Naive B cell (primary cell): ENCODE data around the gene BDH2. TPM values are rescaled to one million over a fixed set of nuclear protein-coding genes. Genes with fewer than 3 reads are reported as not detected.

ENCODE experiments used
- ATAC-seq, 2 donors: fragments of 150-1000 bp; cut with Tn5 transposase; 2 replicates each; pipeline ENCODE4 v1.10.0; 2021; ENCODE audit warnings: low read depth in 2 of 2, mild to moderate bottlenecking in 2 of 2, moderate library complexity in 2 of 2
- DNase-seq: peaks from one replicate; pipeline ENCODE4 v3.0.0; 2022
- H3K27ac Mint-ChIP-seq, 6 donors: one replicate each; pipeline ENCODE4 v1.8.0; 2020 to 2022; ENCODE audit warnings: mild to moderate bottlenecking in 6 of 6, mixed read lengths in 6 of 6, moderate library complexity in 5 of 6, inconsistent platforms in 2 of 6
- H3K27me3 Mint-ChIP-seq, 3 donors: one replicate each; pipeline ENCODE4 v1.8.0; 2021 to 2022; ENCODE audit warnings: mixed read lengths in 3 of 3, mild to moderate bottlenecking in 1 of 3
- H3K36me3 Mint-ChIP-seq, 2 donors: one replicate each; pipeline ENCODE4 v1.8.0; 2020 to 2022; ENCODE audit warnings: mixed read lengths in 2 of 2, inconsistent platforms in 1 of 2, mild to moderate bottlenecking in 1 of 2
- H3K4me1 Mint-ChIP-seq, 3 donors: one replicate each; pipeline ENCODE4 v1.8.0; 2020 to 2022; ENCODE audit warnings: mixed read lengths in 3 of 3, inconsistent platforms in 1 of 3, mild to moderate bottlenecking in 1 of 3, moderate library complexity in 1 of 3
- H3K4me3 Mint-ChIP-seq, 8 donors: one replicate each; pipeline ENCODE4 v1.8.0; 2020 to 2022; ENCODE audit warnings: mild to moderate bottlenecking in 8 of 8, mixed read lengths in 8 of 8, moderate library complexity in 8 of 8, inconsistent platforms in 2 of 8
- H3K9me3 Mint-ChIP-seq, 7 donors: one replicate each; pipeline ENCODE4 v1.8.0; 2020 to 2022; ENCODE audit warnings: mixed read lengths in 7 of 7, mild to moderate bottlenecking in 5 of 7, inconsistent platforms in 2 of 7, moderate library complexity in 1 of 7
- polyA plus RNA-seq, 6 donors: library from polyadenylated mRNA; unstranded; fragments of 300-500 nt; fragmentation: Illumina TruSeq; gene quantifications; one replicate each; pipeline ENCODE4 v1.2.3, GENCODE V29; 2021; ENCODE audit warnings: low read depth in 6 of 6

Gene BDH2
- polyA plus RNA-seq, 6 donors from 2014 or later = 12.9 to 22.9 (median 18.7) TPM

- H3K27ac Mint-ChIP-seq = peak overlapping the region; percentile 95 to 100 (median 98)
- H3K9me3 Mint-ChIP-seq = no peaks in the 10 kb centered on the region
- H3K36me3 Mint-ChIP-seq = no peaks in the 10 kb centered on the region
- peak; percentile 4 for DNase-seq
- peaks cover 23 to 34% (median 29%) of the 10 kb centered on the region in 3 donors for H3K4me1 Mint-ChIP-seq
- H3K4me3 Mint-ChIP-seq = peak overlapping the region; percentile 82 to 99 (median 96)
- H3K27me3 Mint-ChIP-seq = no peaks in the 10 kb centered on the region
- ATAC-seq = no peak
These were observed 24.2 kb downstream of the BDH2 start for GRCh38 chr4:103075435-103075893.

DNA sequence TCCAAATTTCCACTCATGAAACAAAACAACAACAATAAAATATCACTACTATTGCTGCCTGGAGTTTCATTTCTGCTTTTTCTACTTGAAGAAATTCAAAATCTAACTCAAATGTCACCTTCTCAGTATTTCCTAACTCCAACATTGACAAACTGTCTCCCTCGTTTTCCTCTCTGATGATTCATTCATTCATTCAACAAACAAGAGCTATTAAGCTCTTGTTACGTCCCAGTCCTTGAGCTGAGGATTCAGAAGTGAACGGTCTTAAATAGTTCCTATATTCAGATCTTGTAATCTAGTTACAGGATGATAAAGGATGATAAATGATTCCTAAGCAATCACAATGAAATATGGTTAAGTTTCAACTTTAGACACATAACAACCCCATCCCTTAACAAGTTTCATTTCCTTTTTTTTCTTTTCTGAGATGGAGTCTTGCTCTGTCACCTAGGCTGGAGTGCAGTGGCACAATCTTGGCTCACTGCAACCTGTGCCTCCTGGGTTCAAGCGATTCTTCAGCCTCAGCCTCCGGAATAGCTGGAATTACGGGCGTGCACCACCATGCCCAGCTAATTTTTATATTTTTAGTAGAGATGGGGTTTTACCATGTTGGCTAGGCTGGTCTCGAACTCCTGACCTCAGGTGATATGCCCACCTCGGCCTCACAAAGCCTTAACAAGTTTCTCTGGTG is 24.7 kb downstream of the BDH2 start:
- Mint-ChIP-seq H3K4me3 (peak overlapping the region; percentile 82 to 99 (median 94)), H3K36me3 (no peaks in the 10 kb centered on the region), H3K9me3 (no peaks in the 10 kb centered on the region), H3K27me3 (no peaks in the 10 kb centered on the region), H3K27ac (peak overlapping the region; percentile 92 to 99 (median 96)), H3K4me1 (peaks cover 23 to 34% (median 29%) of the 10 kb centered on the region in 3 donors)
- ATAC-seq (peak; percentile 45 to 46), DNase-seq (peak; percentile 51)

GRCh38 chr4:103073792-103074438 is 25.7 kb downstream of the BDH2 start:
- no peaks in the 10 kb centered on the region for H3K27me3 Mint-ChIP-seq
- DNase-seq (no peak), ATAC-seq (no peak)
- H3K4me3 Mint-ChIP-seq = peak overlapping the region in 1 of 8 donors; percentile 57
- no peaks in the 10 kb centered on the region for H3K9me3 Mint-ChIP-seq
- peak overlapping the region in 3 of 6 donors; percentile 61 to 99 (median 95) for H3K27ac Mint-ChIP-seq
- peaks cover 23 to 34% (median 29%) of the 10 kb centered on the region in 3 donors for H3K4me1 Mint-ChIP-seq
- H3K36me3 Mint-ChIP-seq = no peaks in the 10 kb centered on the region

DNA sequence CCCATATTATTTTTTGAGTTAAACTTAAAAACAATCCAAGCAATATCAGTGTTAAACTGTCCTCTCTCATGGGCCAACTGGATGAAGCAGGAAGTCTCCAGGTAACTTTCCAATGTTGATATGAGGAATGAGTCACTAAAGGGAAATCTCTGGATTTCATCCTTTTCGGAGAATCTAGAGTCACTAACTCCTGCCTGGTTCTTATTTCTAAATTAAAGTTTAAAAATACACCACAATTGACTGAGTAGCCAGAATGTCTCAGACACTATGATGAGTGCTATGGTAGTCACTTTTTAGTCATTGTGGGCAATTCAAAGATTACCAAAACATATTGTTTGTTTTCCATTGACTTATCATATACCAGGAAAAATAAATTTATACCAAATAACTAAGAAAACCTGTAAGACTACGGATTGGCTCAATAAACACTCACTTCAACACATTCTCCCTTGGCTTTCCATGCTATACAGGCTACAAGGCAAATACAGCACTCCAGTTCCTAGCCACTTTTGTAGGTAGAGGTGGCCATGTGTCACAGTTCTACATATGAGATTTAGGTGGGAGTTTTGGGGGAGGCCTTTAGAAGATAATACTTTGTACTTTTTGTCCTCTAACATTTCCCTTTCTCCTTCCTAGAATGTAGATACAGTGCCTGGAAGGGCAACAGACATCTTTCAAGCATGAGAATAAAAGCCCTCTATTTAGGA is 31.6 kb downstream of the BDH2 start:
- Mint-ChIP-seq H3K9me3 (no peaks in the 10 kb centered on the region), H3K27me3 (no peaks in the 10 kb centered on the region), H3K4me1 (peaks cover 0 to 4% (median 0%) of the 10 kb centered on the region in 3 donors), H3K27ac (no peak overlapping the region), H3K36me3 (peaks cover 0 to 9% of the 10 kb centered on the region in 2 donors), H3K4me3 (no peak overlapping the region)
- ATAC-seq = no peak
- no peak for DNase-seq

DNA sequence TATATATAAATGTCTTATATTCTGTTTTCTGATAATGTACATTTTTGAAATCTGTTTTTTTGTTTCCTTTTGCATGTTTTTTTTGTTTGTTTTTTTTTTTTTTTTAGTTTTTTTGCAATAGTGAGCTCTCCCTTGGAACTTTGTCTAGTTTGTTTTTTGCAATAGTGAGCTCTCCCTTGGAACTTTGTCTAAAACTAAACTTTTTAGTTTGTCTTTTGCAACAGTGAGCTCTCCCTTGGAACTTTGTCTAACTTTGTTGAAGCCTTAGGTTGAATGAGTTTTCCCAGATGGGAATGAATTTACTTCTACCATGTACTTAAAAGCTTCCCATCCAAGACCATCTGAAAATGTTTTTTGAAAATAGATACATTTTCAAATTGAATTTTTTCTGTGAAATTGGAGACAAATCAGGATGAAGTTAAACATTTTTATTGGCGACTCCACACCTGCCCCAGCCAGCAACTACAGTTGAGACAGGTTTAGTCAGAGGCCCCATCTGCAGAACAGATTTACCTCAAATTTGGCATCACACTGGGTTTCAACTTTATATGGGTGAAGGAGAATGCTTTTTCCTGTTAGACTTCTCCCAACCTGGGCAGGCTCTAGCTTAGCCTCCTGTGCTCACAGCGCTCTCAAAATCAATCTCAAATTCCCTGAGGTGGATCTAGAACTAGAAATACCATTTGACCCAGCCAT is 39.0 kb downstream of the BDH2 start:
- H3K9me3 Mint-ChIP-seq = peaks cover 0 to 2% (median 0%) of the 10 kb centered on the region in 7 donors
- no peak overlapping the region for H3K27ac Mint-ChIP-seq
- no peaks in the 10 kb centered on the region for H3K27me3 Mint-ChIP-seq
- H3K4me1 Mint-ChIP-seq = no peaks in the 10 kb centered on the region
- ATAC-seq (no peak), DNase-seq (no peak)
- H3K4me3 Mint-ChIP-seq = no peak overlapping the region
- H3K36me3 Mint-ChIP-seq = peaks cover 0 to 4% of the 10 kb centered on the region in 2 donors

- no peaks in the 10 kb centered on the region for H3K27me3 Mint-ChIP-seq
These were observed 45.6 kb downstream of the BDH2 start for GRCh38 chr4:103054030-103054429.

GRCh38 chr4:103052779-103053178 is 46.9 kb downstream of the BDH2 start:
- Mint-ChIP-seq H3K27ac (peak overlapping the region in 1 of 6 donors; percentile 53), H3K27me3 (no peaks in the 10 kb centered on the region), H3K4me3 (no peak overlapping the region), H3K9me3 (peaks cover 0 to 2% (median 0%) of the 10 kb centered on the region in 7 donors), H3K4me1 (no peaks in the 10 kb centered on the region), H3K36me3 (peaks cover 0 to 13% of the 10 kb centered on the region in 2 donors)
- DNase-seq (no peak), ATAC-seq (no peak)

More at GRCh38 chr4:103054030-103054429, 45.6 kb downstream of the BDH2 start:
- no peak for ATAC-seq
- Mint-ChIP-seq H3K4me1 (no peaks in the 10 kb centered on the region), H3K36me3 (peaks cover 0 to 2% of the 10 kb centered on the region in 2 donors), H3K4me3 (no peak overlapping the region), H3K27ac (no peak overlapping the region), H3K9me3 (peaks cover 0 to 2% (median 0%) of the 10 kb centered on the region in 7 donors)
- DNase-seq = no peak

- no peak overlapping the region for H3K4me3 Mint-ChIP-seq
- ATAC-seq (no peak), DNase-seq (no peak)
- H3K9me3 Mint-ChIP-seq = peaks cover 0 to 2% (median 0%) of the 10 kb centered on the region in 7 donors
- no peaks in the 10 kb centered on the region for H3K4me1 Mint-ChIP-seq
- peaks cover 0 to 13% of the 10 kb centered on the region in 2 donors for H3K36me3 Mint-ChIP-seq
- H3K27me3 Mint-ChIP-seq = no peaks in the 10 kb centered on the region
- H3K27ac Mint-ChIP-seq = no peak overlapping the region
These were observed 47.5 kb downstream of the BDH2 start for GRCh38 chr4:103052145-103052544.

- ATAC-seq (no peak), DNase-seq (no peak)
- H3K9me3 Mint-ChIP-seq = peaks cover 0 to under 1% (median 0%) of the 10 kb centered on the region in 7 donors
- H3K4me3 Mint-ChIP-seq = no peak overlapping the region
- H3K4me1 Mint-ChIP-seq = peaks cover 0 to 9% (median 7%) of the 10 kb centered on the region in 3 donors
- H3K27me3 Mint-ChIP-seq = no peaks in the 10 kb centered on the region
- H3K27ac Mint-ChIP-seq = peak overlapping the region in 4 of 6 donors; percentile 0 to 70 (median 14)
- peaks cover 0 to 13% of the 10 kb centered on the region in 2 donors for H3K36me3 Mint-ChIP-seq
These were observed 48.7 kb downstream of the BDH2 start for GRCh38 chr4:103050736-103051436.

DNA sequence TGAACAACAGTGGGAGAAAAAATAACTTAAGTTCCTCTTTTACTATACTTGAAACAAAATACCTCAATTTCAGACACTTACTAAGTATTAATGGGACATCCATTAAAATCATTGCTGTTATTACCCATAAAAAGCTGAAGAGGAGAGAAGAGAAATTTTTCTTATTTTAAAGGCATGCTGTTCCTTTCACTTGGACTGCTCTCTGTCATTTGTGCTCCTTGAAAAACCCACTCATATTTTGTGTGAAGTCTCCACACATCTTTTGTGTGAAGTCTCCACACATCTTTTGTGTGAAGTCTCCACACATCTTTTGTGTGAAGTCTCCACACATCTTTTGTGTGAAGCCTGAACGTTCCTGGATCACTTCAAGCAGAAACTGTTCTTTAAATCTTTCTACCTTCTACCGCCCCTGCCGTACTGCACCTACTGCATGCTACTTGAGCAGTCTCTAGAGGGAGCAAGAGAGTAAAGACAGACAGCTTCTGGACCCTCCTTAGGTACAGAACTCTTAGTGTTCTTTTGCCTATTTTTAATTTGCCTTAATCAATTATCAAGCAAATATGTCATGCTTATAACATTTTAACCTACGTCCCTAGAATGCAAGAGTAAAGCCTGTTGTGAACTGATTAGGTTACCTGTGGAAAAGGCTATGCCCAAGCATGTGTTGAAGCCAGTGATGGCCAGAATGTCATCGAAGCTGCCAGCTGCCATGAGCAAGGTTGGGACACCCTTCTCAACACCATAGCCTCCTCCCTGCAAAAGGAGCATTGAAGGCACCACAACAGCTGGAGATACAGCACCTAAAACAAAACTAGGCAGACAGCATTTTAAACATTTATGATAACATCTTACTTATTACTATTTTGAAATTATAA is 53.0 kb downstream of the BDH2 start:
- ATAC-seq = peak; percentile 95 to 99
- peaks cover 0 to 26% of the 10 kb centered on the region in 2 donors for H3K36me3 Mint-ChIP-seq
- no peaks in the 10 kb centered on the region for H3K27me3 Mint-ChIP-seq
- DNase-seq = peak; percentile 48
- H3K4me3 Mint-ChIP-seq = peak overlapping the region in 3 of 8 donors; percentile 21 to 71 (median 60)
- H3K27ac Mint-ChIP-seq = peak overlapping the region in 1 of 6 donors; percentile 80
- H3K9me3 Mint-ChIP-seq = no peaks in the 10 kb centered on the region
- peaks cover 0 to 11% (median 7%) of the 10 kb centered on the region in 3 donors for H3K4me1 Mint-ChIP-seq

DNA sequence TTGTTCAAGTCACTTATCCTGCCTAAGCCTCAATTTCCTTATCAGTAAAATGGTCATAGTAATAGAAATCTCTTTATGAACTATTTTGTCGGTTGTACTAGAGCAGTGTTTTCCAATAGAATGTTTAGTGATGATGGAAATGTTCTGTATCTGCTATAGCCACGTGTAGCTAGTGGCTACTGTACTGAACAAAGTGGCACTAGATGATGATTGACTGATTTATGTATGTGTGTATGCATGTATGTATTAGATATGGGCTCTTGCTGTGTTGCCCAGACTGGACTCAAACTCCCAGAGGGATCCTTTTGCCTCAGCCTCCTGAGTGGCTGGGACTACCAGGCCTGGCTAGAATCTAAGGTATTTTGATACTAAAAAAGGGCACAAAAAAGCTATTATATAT is 55.5 kb downstream of the BDH2 start:
- Mint-ChIP-seq H3K27me3 (no peaks in the 10 kb centered on the region), H3K27ac (no peak overlapping the region), H3K9me3 (no peaks in the 10 kb centered on the region), H3K4me3 (no peak overlapping the region), H3K4me1 (peaks cover 0 to 11% (median 7%) of the 10 kb centered on the region in 3 donors), H3K36me3 (peaks cover 0 to 25% of the 10 kb centered on the region in 2 donors)
- ATAC-seq = no peak
- DNase-seq = no peak

GRCh38 chr4:103036169-103036568 is 63.5 kb downstream of the BDH2 start:
- ATAC-seq (no peak), DNase-seq (no peak)
- H3K27ac Mint-ChIP-seq = no peak overlapping the region
- H3K4me1 Mint-ChIP-seq = no peaks in the 10 kb centered on the region
- peaks cover 0 to 12% of the 10 kb centered on the region in 2 donors for H3K36me3 Mint-ChIP-seq
- H3K4me3 Mint-ChIP-seq = no peak overlapping the region
- no peaks in the 10 kb centered on the region for H3K27me3 Mint-ChIP-seq
- H3K9me3 Mint-ChIP-seq = peaks cover 0 to 7% (median 0%) of the 10 kb centered on the region in 7 donors
